D721Med (cell line): ENCODE measurements around the gene ABCB8.

ENCODE experiments used
- DNase-seq: peaks from one replicate; pipeline ENCODE4 v3.0.0; 2011; ENCODE audit warnings: low spot score; ENCODE audit not compliant: insufficient read length
- FAIRE-seq: peaks from 2 replicates; lab custom pipeline; 2011; peaks lifted over from hg19 to GRCh38; lab: Jason Lieb, UNC
- CTCF ChIP-seq: IDR thresholded peaks from 2 replicates; pipeline ENCODE4 v1.5.1; 2012; ENCODE audit warnings: mild to moderate bottlenecking, control low read depth; ENCODE audit not compliant: insufficient read depth; ENCODE audit errors: missing control alignments

Gene ABCB8

GRCh38 chr7:151028131-151028947 is at the start of gene ABCB8:
TSS of gene ABCB8 (plus strand) at chr7:151028450. CDS start at chr7:151028516, 66 bp downstream.
- FAIRE-seq (no peak), DNase-seq (peak; percentile 90)
- peak; percentile 56 for TF ChIP-seq CTCF

- no peak for FAIRE-seq
- DNase-seq: no peak
Measured at GRCh38 chr7:150979713-150980390, 48.4 kb upstream of the ABCB8 start.

GRCh38 chr7:150980663-150981062 is 47.6 kb upstream of the ABCB8 start:
- FAIRE-seq (no peak), DNase-seq (no peak)

More at GRCh38 chr7:150979713-150980390, 48.4 kb upstream of the ABCB8 start:
- no peak for TF ChIP-seq CTCF

GRCh38 chr7:150981644-150982043 is 46.6 kb upstream of the ABCB8 start:
- no peak for FAIRE-seq
- no peak for DNase-seq
- TF ChIP-seq CTCF: no peak

More at GRCh38 chr7:150980663-150981062, 47.6 kb upstream of the ABCB8 start:
- TF ChIP-seq CTCF: peak; percentile 9

- FAIRE-seq (no peak), DNase-seq (no peak)
- TF ChIP-seq CTCF: no peak
Measured at GRCh38 chr7:150982351-150982750, 45.9 kb upstream of the ABCB8 start.

- FAIRE-seq (no peak), DNase-seq (no peak)
- no peak for TF ChIP-seq CTCF
Measured at GRCh38 chr7:150983893-150984368, 44.3 kb upstream of the ABCB8 start.
